DND-41 (cell line): ENCODE data around the gene DPYSL3.

ENCODE experiments used
- ATAC-seq: fragments of 200-7000 bp; cut with Tn5 transposase; 3 replicates; pipeline ENCODE4 v1.9.1; 2021; ENCODE audit warnings: low read depth; ENCODE audit not compliant: insufficient read depth
- DNase-seq: peaks from one replicate; pipeline ENCODE4 v3.0.0-alpha.2; 2020
- H2AFZ ChIP-seq: 2 replicates; pipeline ENCODE4 v1.6.0; 2012; ENCODE audit warnings: low read depth, low read length
- H3K27ac ChIP-seq: 2 replicates; pipeline ENCODE4 v1.5.1; 2012; ENCODE audit warnings: low read length, inconsistent platforms
- H3K27me3 ChIP-seq: fragments of 200-600 bp; sonication (generic); 2 replicates; pipeline ENCODE4 v1.6.0; 2012; ENCODE audit warnings: low read length, mild to moderate bottlenecking, inconsistent platforms; ENCODE audit not compliant: insufficient read depth, poor library complexity
- H3K36me3 ChIP-seq: 2 replicates; pipeline ENCODE4 v1.5.1; 2012; ENCODE audit warnings: low read length, inconsistent platforms; ENCODE audit not compliant: insufficient read depth
- H3K4me1 ChIP-seq: 2 replicates; pipeline ENCODE4 v1.5.1; 2012; ENCODE audit warnings: mild to moderate bottlenecking, low read length; ENCODE audit not compliant: insufficient read depth
- H3K4me2 ChIP-seq: 2 replicates; pipeline ENCODE4 v1.6.0; 2012; ENCODE audit warnings: mild to moderate bottlenecking, moderate library complexity, low read length, inconsistent platforms; ENCODE audit not compliant: insufficient read depth
- H3K4me3 ChIP-seq, 2 experiments: fragments of 200-600 bp in 1 of 2; shearing (Covaris generic) in 1 of 2; 2 replicates each; pipeline ENCODE4 v1.5.1; 2012 to 2016; ENCODE audit warnings: inconsistent platforms in 2 of 2, low read length in 2 of 2, mild to moderate bottlenecking in 2 of 2, low read depth in 1 of 2, moderate library complexity in 1 of 2
- H3K79me2 ChIP-seq: 2 replicates; pipeline ENCODE4 v1.6.0; 2012; ENCODE audit warnings: low read length, inconsistent platforms; ENCODE audit not compliant: insufficient read depth
- H3K9ac ChIP-seq: 2 replicates; pipeline ENCODE4 v1.6.0; 2012; ENCODE audit warnings: low read depth, mild to moderate bottlenecking, inconsistent platforms, low read length, moderate library complexity
- H3K9me3 ChIP-seq: 2 replicates; pipeline ENCODE4 v1.5.1; 2012; ENCODE audit warnings: low read length, moderate library complexity, mild to moderate bottlenecking, inconsistent platforms; ENCODE audit not compliant: insufficient read depth, severe bottlenecking
- H4K20me1 ChIP-seq: 2 replicates; pipeline ENCODE4 v1.6.0; 2012; ENCODE audit warnings: low read length; ENCODE audit not compliant: insufficient read depth
- EZH2 ChIP-seq: IDR thresholded peaks from 3 replicates; pipeline ENCODE4 v1.6.1; 2012; ENCODE audit warnings: borderline replicate concordance, low read depth, mild to moderate bottlenecking, moderate library complexity, low read length, inconsistent platforms; ENCODE audit not compliant: severe bottlenecking
- TF ChIP-seq, protein P1 (sequence below): IDR thresholded peaks from 2 replicates; pipeline ENCODE4 v1.5.1; 2012; ENCODE audit warnings: borderline replicate concordance, low read length, moderate library complexity, mild to moderate bottlenecking; ENCODE audit not compliant: poor library complexity, severe bottlenecking; ENCODE audit errors: extremely low read depth

DPYSL3 gene

DNA sequence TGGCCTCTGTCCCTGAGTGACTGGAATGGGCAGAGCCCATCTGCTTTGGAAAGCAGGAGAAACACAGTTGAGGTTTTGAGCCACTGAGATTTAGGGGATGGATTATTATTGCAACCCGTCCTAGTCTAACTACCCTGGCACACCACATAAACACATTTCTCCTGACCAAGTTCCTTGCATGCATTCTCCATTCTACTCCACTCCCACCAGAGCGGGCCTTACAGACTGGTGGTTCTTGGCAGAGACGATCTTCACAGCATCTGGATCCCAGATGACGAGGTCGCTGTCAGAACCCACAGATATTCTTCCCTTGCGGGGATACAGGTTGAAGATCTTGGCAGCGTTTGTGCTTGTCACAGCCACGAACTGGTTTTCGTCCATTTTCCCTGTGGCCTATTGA, 111.0 kb downstream of the DPYSL3 start:
- H3K4me3 ChIP-seq: no peak overlapping the region
- no peak for ATAC-seq

DNA sequence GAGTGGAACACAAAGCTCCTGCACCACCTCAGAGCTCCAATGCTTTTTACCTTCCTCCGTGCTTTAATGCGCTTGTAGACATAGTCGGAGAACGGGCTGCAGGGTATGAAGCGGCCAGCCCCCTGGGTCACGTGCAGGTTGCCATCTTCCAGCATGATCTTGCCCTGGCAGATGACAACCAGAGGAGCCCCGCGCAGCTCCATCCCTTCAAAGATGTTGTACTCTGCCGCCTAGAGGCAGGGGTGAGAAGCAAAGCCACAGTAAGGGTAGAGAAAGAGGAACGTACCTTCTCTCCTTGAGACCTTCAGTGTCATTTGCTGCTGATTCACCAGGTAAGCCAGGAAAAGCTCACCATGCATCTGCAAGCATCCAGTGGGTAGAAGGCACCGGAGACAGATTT, 112.3 kb downstream of the DPYSL3 start:
- Histone ChIP-seq H3K27ac (no peak overlapping the region), H3K4me2 (no peak overlapping the region), H3K4me1 (no peaks in the 10 kb centered on the region), H3K79me2 (no peaks in the 10 kb centered on the region), H3K36me3 (no peaks in the 10 kb centered on the region), H3K9me3 (no peaks in the 10 kb centered on the region), H3K9ac (no peak overlapping the region), H4K20me1 (no peaks in the 10 kb centered on the region), H3K4me3 (no peak overlapping the region), H3K27me3 (no peaks in the 10 kb centered on the region), H2AFZ (no peak overlapping the region)
- TF ChIP-seq EZH2: no peak
- TF ChIP-seq, protein P1, sequence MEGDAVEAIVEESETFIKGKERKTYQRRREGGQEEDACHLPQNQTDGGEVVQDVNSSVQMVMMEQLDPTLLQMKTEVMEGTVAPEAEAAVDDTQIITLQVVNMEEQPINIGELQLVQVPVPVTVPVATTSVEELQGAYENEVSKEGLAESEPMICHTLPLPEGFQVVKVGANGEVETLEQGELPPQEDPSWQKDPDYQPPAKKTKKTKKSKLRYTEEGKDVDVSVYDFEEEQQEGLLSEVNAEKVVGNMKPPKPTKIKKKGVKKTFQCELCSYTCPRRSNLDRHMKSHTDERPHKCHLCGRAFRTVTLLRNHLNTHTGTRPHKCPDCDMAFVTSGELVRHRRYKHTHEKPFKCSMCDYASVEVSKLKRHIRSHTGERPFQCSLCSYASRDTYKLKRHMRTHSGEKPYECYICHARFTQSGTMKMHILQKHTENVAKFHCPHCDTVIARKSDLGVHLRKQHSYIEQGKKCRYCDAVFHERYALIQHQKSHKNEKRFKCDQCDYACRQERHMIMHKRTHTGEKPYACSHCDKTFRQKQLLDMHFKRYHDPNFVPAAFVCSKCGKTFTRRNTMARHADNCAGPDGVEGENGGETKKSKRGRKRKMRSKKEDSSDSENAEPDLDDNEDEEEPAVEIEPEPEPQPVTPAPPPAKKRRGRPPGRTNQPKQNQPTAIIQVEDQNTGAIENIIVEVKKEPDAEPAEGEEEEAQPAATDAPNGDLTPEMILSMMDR: no peak
- ATAC-seq (no peak), DNase-seq (no peak)

More for the DNA sequence above, 111.0 kb downstream of the DPYSL3 start:
- Histone ChIP-seq H3K36me3 (no peaks in the 10 kb centered on the region), H3K79me2 (no peaks in the 10 kb centered on the region), H3K27ac (no peak overlapping the region), H3K4me1 (no peaks in the 10 kb centered on the region), H3K9ac (no peak overlapping the region), H2AFZ (no peak overlapping the region), H4K20me1 (no peaks in the 10 kb centered on the region), H3K4me2 (no peak overlapping the region), H3K9me3 (no peaks in the 10 kb centered on the region), H3K27me3 (no peaks in the 10 kb centered on the region)
- DNase-seq: no peak
- TF ChIP-seq EZH2: no peak

DNA sequence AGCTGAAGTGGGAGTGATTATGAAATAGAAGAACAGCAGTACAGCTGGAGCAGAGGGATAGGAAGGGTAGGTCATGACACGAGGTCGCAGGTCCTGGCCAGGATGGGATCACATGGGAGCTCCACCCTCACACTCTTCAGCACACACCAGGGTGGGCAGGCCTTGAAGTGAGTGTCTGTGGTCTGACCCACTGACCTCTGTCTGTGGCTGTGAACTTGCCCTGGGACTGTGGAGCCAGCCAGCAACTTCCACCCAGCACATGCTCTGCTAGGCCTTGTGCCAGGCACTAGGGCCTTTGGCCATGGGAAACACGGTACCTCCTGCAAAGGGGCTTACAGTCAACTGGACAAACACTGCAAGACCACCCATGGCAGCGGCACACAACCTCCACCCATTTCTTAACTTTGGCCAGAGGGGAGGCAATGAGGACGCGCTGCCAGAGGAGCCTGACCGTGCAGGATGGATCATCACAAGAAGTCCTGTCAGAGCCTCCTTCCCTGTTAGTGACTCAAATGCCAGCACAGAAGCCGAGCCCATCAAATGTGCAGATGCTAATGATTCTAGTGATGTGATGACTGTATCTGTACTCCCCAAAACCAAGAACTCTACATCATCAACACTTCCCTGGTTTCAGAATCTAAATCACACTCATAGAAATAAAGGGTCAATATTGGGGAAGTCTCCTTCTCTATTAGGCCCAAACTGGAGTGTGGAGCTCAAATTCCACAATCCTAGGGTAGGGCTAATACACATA, 113.6 kb downstream of the DPYSL3 start:
- Histone ChIP-seq H3K4me1 (no peaks in the 10 kb centered on the region), H3K27me3 (no peaks in the 10 kb centered on the region), H3K36me3 (no peaks in the 10 kb centered on the region), H3K9ac (no peak overlapping the region), H3K79me2 (no peaks in the 10 kb centered on the region), H3K27ac (no peak overlapping the region), H3K4me3 (no peak overlapping the region), H2AFZ (no peak overlapping the region), H4K20me1 (no peaks in the 10 kb centered on the region), H3K4me2 (no peak overlapping the region), H3K9me3 (no peaks in the 10 kb centered on the region)
- DNase-seq: no peak
- no peak for ATAC-seq
- TF ChIP-seq, protein P1: no peak
- TF ChIP-seq EZH2: no peak

DNA sequence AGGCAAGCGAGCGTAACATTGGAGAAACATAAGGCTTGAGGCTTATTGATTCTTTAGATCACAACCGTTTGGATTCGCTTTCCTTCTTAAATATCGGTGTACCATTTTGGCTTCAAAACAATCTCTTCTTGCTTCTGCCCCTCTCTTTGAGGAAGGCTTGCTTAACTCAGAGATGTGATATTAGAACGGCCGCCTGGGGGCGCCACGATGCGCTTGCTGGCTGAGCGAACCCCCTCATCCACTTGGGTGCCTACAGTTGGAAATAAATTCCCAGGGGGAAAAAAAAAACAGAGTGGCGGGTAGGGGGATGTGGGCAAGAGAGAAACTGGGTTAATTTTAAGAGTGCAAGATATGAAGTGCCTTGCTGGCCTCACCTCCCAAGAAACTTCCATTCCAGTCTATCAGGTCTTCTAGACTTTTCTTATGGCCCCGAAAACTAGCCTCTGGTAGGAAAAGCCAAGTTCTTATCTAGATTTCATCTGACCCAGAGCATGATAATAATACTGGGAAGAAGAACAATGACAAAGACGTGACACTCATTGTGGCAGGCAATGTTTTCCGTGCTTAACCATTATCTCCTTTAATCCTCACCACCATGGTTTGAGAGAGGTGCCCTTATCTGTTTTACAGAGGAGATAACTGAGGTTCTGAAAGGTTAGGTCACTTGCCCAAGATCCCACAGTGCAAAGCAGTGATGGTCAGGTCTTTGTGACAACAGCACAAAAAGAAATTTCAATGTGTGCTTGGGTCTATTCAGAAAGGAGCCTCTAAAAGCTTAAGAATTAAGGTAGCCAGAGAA, 115.8 kb downstream of the DPYSL3 start:
- Histone ChIP-seq H3K9me3 (no peaks in the 10 kb centered on the region), H3K4me1 (no peaks in the 10 kb centered on the region), H3K36me3 (no peaks in the 10 kb centered on the region), H3K9ac (no peak overlapping the region), H4K20me1 (no peaks in the 10 kb centered on the region), H3K27me3 (no peaks in the 10 kb centered on the region), H3K27ac (no peak overlapping the region), H3K79me2 (no peaks in the 10 kb centered on the region), H2AFZ (no peak overlapping the region), H3K4me2 (no peak overlapping the region), H3K4me3 (no peak overlapping the region)
- DNase-seq (no peak), ATAC-seq (no peak)
- TF ChIP-seq EZH2: no peak
- TF ChIP-seq, protein P1: no peak
